ENCODE measurements around the gene NAA15. TPM values are rescaled to one million over a fixed set of nuclear protein-coding genes. Genes with fewer than 3 reads are reported as not detected.

Gene NAA15
- total RNA-seq, 1 donor = 46.5 TPM

GRCh38 chr4:139266583-139267257 is 34.6 kb upstream of the NAA15 start:
- no peak for TF ChIP-seq CTCF (IDR thresholded peaks at IDR 0.05; ENCODE audit: insufficient read depth, low read length)

GRCh38 chr4:139267301-139267700 is 34.0 kb upstream of the NAA15 start:
- H3K4me3 ChIP-seq (ENCODE audit: low read depth, low read length) = no peak overlapping the region
- no peak for TF ChIP-seq CTCF (IDR thresholded peaks at IDR 0.05; ENCODE audit: insufficient read depth, low read length)
- no peak for DNase-seq (ENCODE audit: low read depth)

More at GRCh38 chr4:139266583-139267257, 34.6 kb upstream of the NAA15 start:
- DNase-seq (ENCODE audit: low read depth) = peak; percentile 78
- H3K4me3 ChIP-seq (ENCODE audit: low read depth, low read length) = peak overlapping the region; percentile 57

GRCh38 chr4:139273835-139274234 is 27.5 kb upstream of the NAA15 start:
- no peak for DNase-seq (ENCODE audit: low read depth)
- no peak for TF ChIP-seq CTCF (IDR thresholded peaks at IDR 0.05; ENCODE audit: insufficient read depth, low read length)
- H3K4me3 ChIP-seq (ENCODE audit: low read depth, low read length) = no peak overlapping the region

- no peak overlapping the region for H3K4me3 ChIP-seq (ENCODE audit: low read depth, low read length)
- no peak for TF ChIP-seq CTCF (IDR thresholded peaks at IDR 0.05; ENCODE audit: insufficient read depth, low read length)
Observed at GRCh38 chr4:139274790-139275189, 26.5 kb upstream of the NAA15 start.

GRCh38 chr4:139275281-139275735 is 26.0 kb upstream of the NAA15 start:
- TF ChIP-seq CTCF (IDR thresholded peaks at IDR 0.05; ENCODE audit: insufficient read depth, low read length) = no peak
- DNase-seq (ENCODE audit: low read depth) = no peak
- H3K4me3 ChIP-seq (ENCODE audit: low read depth, low read length) = no peak overlapping the region

More at GRCh38 chr4:139274790-139275189, 26.5 kb upstream of the NAA15 start:
- DNase-seq (ENCODE audit: low read depth) = no peak

GRCh38 chr4:139278485-139278884 is 22.8 kb upstream of the NAA15 start:
- TF ChIP-seq CTCF (IDR thresholded peaks at IDR 0.05; ENCODE audit: insufficient read depth, low read length) = no peak
- no peak for DNase-seq (ENCODE audit: low read depth)
- H3K4me3 ChIP-seq (ENCODE audit: low read depth, low read length) = no peak overlapping the region
